OCI-LY3 (cell line): ENCODE results near the gene GYPA.
"Not testable (repeated sequence)": the region's sequence is repeated elsewhere in the genome, so short reads cannot be mapped to it uniquely, and the experiment has no call there.

Experiments used
- EZH2phosphoT487 ChIP-seq: fragments of 200-600 bp; shearing (Covaris generic); IDR thresholded peaks from 2 replicates; pipeline ENCODE4 v1.6.1; 2018; ENCODE audit warnings: antibody characterized with exemption, mixed run types, low read depth
- TF ChIP-seq, protein P1 (sequence below): fragments of 200-600, 300-600 bp; sonication (generic); IDR thresholded peaks from 2 replicates; pipeline ENCODE4 v1.5.1; 2014; ENCODE audit warnings: antibody characterized with exemption, low read length, low read depth

DNA sequence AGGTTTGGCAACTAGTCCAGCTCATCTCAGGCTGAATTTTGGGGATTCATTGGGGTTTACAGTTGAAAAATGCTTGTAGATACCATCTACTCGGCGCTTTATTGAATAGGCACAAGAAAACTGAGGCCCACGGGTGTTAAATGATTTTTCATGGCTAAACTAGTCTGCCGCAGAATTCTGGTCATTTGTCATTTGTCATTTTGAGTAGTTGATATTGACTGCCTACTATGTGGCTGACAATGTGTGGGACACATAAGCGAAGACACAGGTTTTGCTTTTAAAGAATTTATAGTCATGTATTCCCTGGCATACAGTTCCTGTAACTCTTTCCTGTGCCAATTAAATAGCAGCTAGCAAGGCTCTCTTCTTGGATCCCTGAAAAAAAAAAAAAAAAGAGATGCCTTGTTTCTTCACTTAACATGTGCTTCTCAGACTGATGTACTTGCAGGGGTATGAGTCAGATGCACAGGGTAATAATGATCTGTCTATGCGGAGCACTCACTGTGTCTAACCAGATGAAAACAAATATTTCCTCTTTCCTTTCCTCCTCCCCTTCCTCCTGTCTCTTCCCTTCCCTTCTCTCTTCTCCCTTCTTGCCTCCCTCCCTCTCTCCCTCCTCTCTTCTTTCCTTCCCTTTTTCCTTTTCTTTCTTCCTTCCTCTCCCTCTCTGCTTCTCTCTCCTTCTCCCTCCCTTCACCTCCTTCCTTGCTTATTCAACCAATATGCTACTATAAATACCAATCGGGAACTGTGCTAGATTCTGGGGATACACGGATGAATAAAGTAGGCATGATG lies 3.2 kb downstream of the GYPA start:
- TF ChIP-seq, protein P1, sequence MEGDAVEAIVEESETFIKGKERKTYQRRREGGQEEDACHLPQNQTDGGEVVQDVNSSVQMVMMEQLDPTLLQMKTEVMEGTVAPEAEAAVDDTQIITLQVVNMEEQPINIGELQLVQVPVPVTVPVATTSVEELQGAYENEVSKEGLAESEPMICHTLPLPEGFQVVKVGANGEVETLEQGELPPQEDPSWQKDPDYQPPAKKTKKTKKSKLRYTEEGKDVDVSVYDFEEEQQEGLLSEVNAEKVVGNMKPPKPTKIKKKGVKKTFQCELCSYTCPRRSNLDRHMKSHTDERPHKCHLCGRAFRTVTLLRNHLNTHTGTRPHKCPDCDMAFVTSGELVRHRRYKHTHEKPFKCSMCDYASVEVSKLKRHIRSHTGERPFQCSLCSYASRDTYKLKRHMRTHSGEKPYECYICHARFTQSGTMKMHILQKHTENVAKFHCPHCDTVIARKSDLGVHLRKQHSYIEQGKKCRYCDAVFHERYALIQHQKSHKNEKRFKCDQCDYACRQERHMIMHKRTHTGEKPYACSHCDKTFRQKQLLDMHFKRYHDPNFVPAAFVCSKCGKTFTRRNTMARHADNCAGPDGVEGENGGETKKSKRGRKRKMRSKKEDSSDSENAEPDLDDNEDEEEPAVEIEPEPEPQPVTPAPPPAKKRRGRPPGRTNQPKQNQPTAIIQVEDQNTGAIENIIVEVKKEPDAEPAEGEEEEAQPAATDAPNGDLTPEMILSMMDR = not testable (repeated sequence)
- TF ChIP-seq EZH2phosphoT487 = not testable (repeated sequence)
